Immature natural killer cell (primary cell): ENCODE data around the gene SUPT5H. TPM values are rescaled to one million over a fixed set of nuclear protein-coding genes. Genes with fewer than 3 reads are reported as not detected.
A peak's percentile ranks its signal among the peaks of the same experiment; 100 is the strongest.

Experiments used
- DNase-seq, 3 donors: peaks; one replicate each; pipeline ENCODE4 v3.0.0; 2022; ENCODE audit warnings: mixed read lengths in 1 of 3
- H3K27ac Mint-ChIP-seq, 6 donors: one replicate each; pipeline ENCODE4 v1.8.0; 2020; ENCODE audit warnings: mixed read lengths in 6 of 6, mild to moderate bottlenecking in 5 of 6, inconsistent platforms in 4 of 6, moderate library complexity in 3 of 6
- H3K27me3 Mint-ChIP-seq, 3 donors: one replicate each; pipeline ENCODE4 v1.8.0; 2020 to 2021; ENCODE audit warnings: low read depth in 3 of 3, mild to moderate bottlenecking in 3 of 3, mixed read lengths in 3 of 3, moderate library complexity in 3 of 3, inconsistent platforms in 1 of 3
- H3K36me3 Mint-ChIP-seq, 3 donors: one replicate each; pipeline ENCODE4 v1.8.0; 2020; ENCODE audit warnings: mixed read lengths in 3 of 3, inconsistent platforms in 2 of 3, mild to moderate bottlenecking in 2 of 3
- H3K4me1 Mint-ChIP-seq, 2 donors: one replicate each; pipeline ENCODE4 v1.8.0; 2020; ENCODE audit warnings: inconsistent platforms in 2 of 2, mild to moderate bottlenecking in 2 of 2, mixed read lengths in 2 of 2, moderate library complexity in 1 of 2
- H3K4me3 Mint-ChIP-seq, 5 donors: one replicate each; pipeline ENCODE4 v1.8.0; 2020; ENCODE audit warnings: mild to moderate bottlenecking in 5 of 5, mixed read lengths in 5 of 5, inconsistent platforms in 3 of 5, moderate library complexity in 3 of 5
- H3K9me3 Mint-ChIP-seq, 6 donors: one replicate each; pipeline ENCODE4 v1.8.0; 2020; ENCODE audit warnings: mild to moderate bottlenecking in 6 of 6, mixed read lengths in 6 of 6, inconsistent platforms in 4 of 6, moderate library complexity in 3 of 6
- polyA plus RNA-seq, 3 donors: library from polyadenylated mRNA; unstranded; fragments of 300-500 nt; fragmentation: Illumina TruSeq; gene quantifications; one replicate each; pipeline ENCODE4 v1.2.3, GENCODE V29; 2021

Gene SUPT5H
- polyA plus RNA-seq, 3 donors from 2014 or later = 30.5 to 114 (median 67.0) TPM

GRCh38 chr19:39405958-39406655, 39.3 kb upstream of the SUPT5H start:
- Mint-ChIP-seq H3K4me1 (peaks cover 64 to 69% of the 10 kb centered on the region in 2 donors), H3K4me3 (peak overlapping the region; percentile 84 to 91 (median 89)), H3K36me3 (peaks cover 14 to 20% (median 16%) of the 10 kb centered on the region in 3 donors), H3K27me3 (peaks cover 80 to 87% (median 86%) of the 10 kb centered on the region in 3 donors), H3K9me3 (peaks cover 0 to 13% (median 0%) of the 10 kb centered on the region in 6 donors), H3K27ac (peak overlapping the region; percentile 91 to 99 (median 99))
- peak; percentile 82 to 85 (median 84) for DNase-seq

GRCh38 chr19:39406656-39407409, 38.5 kb upstream of the SUPT5H start, which contains the start of gene ZFP36:
Gene ZFP36 (plus strand): TSS chr19:39406847. CDS start chr19:39406905, 58 bp downstream.
- peak; percentile 88 to 90 (median 89) for DNase-seq
- Mint-ChIP-seq H3K27me3 (peaks cover 80 to 87% (median 86%) of the 10 kb centered on the region in 3 donors), H3K4me3 (peak within 1 kb of the TSS; percentile 84 to 98 (median 89)), H3K9me3 (peaks cover 0 to 14% (median 0%) of the 10 kb centered on the region in 6 donors), H3K27ac (peak within 1 kb of the TSS; percentile 95 to 100 (median 99)), H3K36me3 (peaks cover 14 to 20% (median 16%) of the 10 kb centered on the region in 3 donors), H3K4me1 (peaks cover 64 to 68% of the 10 kb centered on the region in 2 donors)

DNA sequence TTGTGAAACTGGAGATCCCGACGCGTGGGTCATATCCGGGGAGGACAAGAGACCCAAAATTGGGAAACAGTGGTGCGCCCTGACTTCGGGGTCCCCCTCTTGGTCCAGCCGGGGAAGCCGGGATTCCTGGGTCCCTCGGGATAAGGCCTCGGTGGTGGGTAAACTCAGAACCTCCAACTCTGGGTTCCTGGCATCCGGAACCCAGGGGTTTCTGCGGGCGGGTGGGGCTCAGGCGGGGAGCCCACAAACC, 38.0 kb upstream of the SUPT5H start:
- Mint-ChIP-seq H3K27ac (peak overlapping the region; percentile 95 to 100 (median 98)), H3K4me3 (peak overlapping the region; percentile 84 to 98 (median 89)), H3K36me3 (peaks cover 14 to 20% (median 16%) of the 10 kb centered on the region in 3 donors), H3K27me3 (peaks cover 80 to 87% (median 86%) of the 10 kb centered on the region in 3 donors), H3K4me1 (peaks cover 64 to 66% of the 10 kb centered on the region in 2 donors), H3K9me3 (peaks cover 0 to 19% (median 0%) of the 10 kb centered on the region in 6 donors)
- no peak for DNase-seq

DNA sequence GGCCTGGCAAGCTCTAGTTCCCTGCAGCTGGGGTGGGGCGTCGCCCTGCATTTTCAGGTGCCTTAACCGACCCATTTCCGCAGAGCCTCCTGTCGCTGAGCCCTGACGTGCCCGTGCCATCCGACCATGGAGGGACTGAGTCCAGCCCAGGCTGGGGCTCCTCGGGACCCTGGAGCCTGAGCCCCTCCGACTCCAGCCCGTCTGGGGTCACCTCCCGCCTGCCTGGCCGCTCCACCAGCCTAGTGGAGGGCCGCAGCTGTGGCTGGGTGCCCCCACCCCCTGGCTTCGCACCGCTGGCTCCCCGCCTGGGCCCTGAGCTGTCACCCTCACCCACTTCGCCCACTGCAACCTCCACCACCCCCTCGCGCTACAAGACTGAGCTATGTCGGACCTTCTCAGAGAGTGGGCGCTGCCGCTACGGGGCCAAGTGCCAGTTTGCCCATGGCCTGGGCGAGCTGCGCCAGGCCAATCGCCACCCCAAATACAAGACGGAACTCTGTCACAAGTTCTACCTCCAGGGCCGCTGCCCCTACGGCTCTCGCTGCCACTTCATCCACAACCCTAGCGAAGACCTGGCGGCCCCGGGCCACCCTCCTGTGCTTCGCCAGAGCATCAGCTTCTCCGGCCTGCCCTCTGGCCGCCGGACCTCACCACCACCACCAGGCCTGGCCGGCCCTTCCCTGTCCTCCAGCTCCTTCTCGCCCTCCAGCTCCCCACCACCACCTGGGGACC, 37.6 kb upstream of the SUPT5H start:
- peaks cover 0 to 19% (median 0%) of the 10 kb centered on the region in 6 donors for H3K9me3 Mint-ChIP-seq
- peak in 2 of 3 donors; percentile 70 to 77 for DNase-seq
- H3K4me3 Mint-ChIP-seq = peak overlapping the region; percentile 84 to 98 (median 89)

DNA sequence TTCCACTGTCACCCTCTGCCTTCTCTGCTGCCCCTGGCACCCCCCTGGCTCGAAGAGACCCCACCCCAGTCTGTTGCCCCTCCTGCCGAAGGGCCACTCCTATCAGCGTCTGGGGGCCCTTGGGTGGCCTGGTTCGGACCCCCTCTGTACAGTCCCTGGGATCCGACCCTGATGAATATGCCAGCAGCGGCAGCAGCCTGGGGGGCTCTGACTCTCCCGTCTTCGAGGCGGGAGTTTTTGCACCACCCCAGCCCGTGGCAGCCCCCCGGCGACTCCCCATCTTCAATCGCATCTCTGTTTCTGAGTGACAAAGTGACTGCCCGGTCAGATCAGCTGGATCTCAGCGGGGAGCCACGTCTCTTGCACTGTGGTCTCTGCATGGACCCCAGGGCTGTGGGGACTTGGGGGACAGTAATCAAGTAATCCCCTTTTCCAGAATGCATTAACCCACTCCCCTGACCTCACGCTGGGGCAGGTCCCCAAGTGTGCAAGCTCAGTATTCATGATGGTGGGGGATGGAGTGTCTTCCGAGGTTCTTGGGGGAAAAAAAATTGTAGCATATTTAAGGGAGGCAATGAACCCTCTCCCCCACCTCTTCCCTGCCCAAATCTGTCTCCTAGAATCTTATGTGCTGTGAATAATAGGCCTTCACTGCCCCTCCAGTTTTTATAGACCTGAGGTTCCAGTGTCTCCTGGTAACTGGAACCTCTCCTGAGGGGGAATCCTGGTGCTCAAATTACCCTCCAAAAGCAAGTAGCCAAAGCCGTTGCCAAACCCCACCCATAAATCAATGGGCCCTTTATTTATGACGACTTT, 36.8 kb upstream of the SUPT5H start:
- H3K4me1 Mint-ChIP-seq = peaks cover 58 to 59% of the 10 kb centered on the region in 2 donors

More for the DNA sequence above, 37.6 kb upstream of the SUPT5H start:
- peaks cover 59 to 62% of the 10 kb centered on the region in 2 donors for H3K4me1 Mint-ChIP-seq
- H3K36me3 Mint-ChIP-seq = peaks cover 14 to 20% (median 16%) of the 10 kb centered on the region in 3 donors
- H3K27ac Mint-ChIP-seq = peak overlapping the region; percentile 95 to 100 (median 98)
- peaks cover 75 to 85% (median 82%) of the 10 kb centered on the region in 3 donors for H3K27me3 Mint-ChIP-seq

DNA sequence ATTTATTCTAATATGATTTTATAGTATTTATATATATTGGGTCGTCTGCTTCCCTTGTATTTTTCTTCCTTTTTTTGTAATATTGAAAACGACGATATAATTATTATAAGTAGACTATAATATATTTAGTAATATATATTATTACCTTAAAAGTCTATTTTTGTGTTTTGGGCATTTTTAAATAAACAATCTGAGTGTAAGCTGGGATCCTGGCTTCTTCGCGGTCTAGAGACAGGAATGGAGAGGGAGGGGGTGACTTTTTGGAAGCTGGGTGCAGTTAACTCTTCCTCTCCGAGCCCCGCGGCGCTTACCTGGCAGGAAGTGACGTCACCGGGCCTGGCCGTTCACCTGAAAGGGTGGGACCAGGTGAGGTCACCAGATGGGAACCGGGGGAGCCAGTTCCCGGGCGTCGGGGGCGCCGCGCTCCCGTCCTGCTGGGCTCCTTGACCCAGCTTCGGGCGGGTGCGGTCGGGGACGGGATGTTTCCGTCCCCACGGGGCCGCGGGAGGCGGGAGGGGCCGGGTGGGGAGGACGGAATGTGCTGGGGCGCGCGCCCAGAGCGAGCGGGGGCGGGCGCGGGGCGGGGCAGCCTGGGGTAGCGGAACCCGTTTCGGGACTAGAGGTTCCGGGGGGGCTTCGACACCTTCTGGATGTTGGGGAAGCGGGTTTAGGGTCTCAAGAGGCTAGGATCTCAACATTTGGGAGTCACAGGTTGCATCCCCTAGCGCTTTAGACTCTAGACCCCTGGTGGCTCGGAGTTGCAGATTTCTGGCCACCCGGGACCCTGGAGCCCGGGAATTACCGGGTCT, 36.0 kb upstream of the SUPT5H start:
- peaks cover 14 to 20% (median 16%) of the 10 kb centered on the region in 3 donors for H3K36me3 Mint-ChIP-seq
- peak overlapping the region; percentile 95 to 100 (median 98) for H3K27ac Mint-ChIP-seq
- H3K27me3 Mint-ChIP-seq = peaks cover 69 to 80% (median 71%) of the 10 kb centered on the region in 3 donors
- DNase-seq = peak; percentile 88 to 91 (median 89)
- peak overlapping the region; percentile 86 to 98 (median 91) for H3K4me3 Mint-ChIP-seq
- peaks cover 0 to 19% (median 0%) of the 10 kb centered on the region in 6 donors for H3K9me3 Mint-ChIP-seq
- H3K4me1 Mint-ChIP-seq = peaks cover 60 to 61% of the 10 kb centered on the region in 2 donors

More for the DNA sequence above, 36.8 kb upstream of the SUPT5H start:
- peak; percentile 63 to 66 (median 64) for DNase-seq
- H3K27ac Mint-ChIP-seq = peak overlapping the region; percentile 95 to 100 (median 98)
- peaks cover 0 to 19% (median 0%) of the 10 kb centered on the region in 6 donors for H3K9me3 Mint-ChIP-seq
- peaks cover 14 to 20% (median 16%) of the 10 kb centered on the region in 3 donors for H3K36me3 Mint-ChIP-seq
- H3K4me3 Mint-ChIP-seq = peak overlapping the region; percentile 84 to 98 (median 89)
- peaks cover 72 to 82% (median 76%) of the 10 kb centered on the region in 3 donors for H3K27me3 Mint-ChIP-seq

DNA sequence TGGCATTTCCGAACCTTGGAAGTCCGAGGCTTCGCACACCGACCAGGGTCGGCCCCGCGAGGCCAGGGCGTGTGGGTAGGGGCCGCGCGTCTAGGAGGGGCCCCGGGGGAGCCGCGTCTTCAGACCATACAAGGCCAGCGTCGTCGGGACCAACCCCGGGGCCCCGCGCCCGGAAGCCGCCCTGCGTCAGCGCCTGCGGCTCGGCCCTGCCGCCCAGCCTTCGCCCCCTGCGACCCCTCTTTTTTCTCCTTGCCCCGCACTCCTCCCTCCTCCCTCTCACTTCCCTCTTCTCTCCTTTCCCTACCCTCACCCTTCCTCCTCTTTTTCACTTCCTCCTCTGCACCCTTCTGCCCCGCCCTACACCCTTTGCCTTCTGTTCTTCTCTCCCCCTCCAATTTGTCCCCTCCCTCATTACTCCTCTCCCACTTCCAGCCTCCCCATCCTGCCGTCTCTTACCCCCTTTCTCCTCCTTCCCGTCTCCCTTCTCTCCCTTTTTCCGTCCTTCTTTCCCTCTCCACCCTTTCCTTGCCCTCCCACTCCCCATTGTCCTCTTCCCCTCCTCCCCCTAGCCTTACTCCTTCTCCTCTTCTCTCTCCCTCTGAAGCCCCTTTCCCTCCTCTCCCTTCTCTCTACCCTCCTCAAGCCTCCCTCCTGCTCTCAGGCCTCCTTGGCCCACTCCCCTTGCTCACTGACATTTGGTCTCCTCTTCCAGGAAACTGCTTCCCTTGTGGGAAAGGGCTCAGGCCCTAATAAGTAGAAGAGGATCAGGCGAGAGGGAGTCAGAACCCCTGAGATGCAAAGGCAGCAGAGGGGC, 35.2 kb upstream of the SUPT5H start:
- H3K36me3 Mint-ChIP-seq = peaks cover 14 to 20% (median 16%) of the 10 kb centered on the region in 3 donors
- H3K4me3 Mint-ChIP-seq = peak overlapping the region; percentile 76 to 98 (median 89)
- H3K9me3 Mint-ChIP-seq = peaks cover 0 to 19% (median 0%) of the 10 kb centered on the region in 6 donors
- peaks cover 59 to 65% of the 10 kb centered on the region in 2 donors for H3K4me1 Mint-ChIP-seq
- peak; percentile 41 to 52 (median 47) for DNase-seq
- H3K27ac Mint-ChIP-seq = peak overlapping the region; percentile 94 to 99 (median 97)
- H3K27me3 Mint-ChIP-seq = peaks cover 65 to 82% (median 73%) of the 10 kb centered on the region in 3 donors

- Mint-ChIP-seq H3K27ac (peak overlapping the region; percentile 94 to 99 (median 97)), H3K4me1 (peaks cover 56 to 61% of the 10 kb centered on the region in 2 donors), H3K36me3 (peaks cover 14 to 20% (median 16%) of the 10 kb centered on the region in 3 donors), H3K9me3 (peaks cover 0 to 19% (median 0%) of the 10 kb centered on the region in 6 donors), H3K27me3 (peaks cover 63 to 79% (median 69%) of the 10 kb centered on the region in 3 donors), H3K4me3 (peak overlapping the region; percentile 76 to 98 (median 89))
- no peak for DNase-seq
Observed at GRCh38 chr19:39410831-39411080, 34.6 kb upstream of the SUPT5H start.

DNA sequence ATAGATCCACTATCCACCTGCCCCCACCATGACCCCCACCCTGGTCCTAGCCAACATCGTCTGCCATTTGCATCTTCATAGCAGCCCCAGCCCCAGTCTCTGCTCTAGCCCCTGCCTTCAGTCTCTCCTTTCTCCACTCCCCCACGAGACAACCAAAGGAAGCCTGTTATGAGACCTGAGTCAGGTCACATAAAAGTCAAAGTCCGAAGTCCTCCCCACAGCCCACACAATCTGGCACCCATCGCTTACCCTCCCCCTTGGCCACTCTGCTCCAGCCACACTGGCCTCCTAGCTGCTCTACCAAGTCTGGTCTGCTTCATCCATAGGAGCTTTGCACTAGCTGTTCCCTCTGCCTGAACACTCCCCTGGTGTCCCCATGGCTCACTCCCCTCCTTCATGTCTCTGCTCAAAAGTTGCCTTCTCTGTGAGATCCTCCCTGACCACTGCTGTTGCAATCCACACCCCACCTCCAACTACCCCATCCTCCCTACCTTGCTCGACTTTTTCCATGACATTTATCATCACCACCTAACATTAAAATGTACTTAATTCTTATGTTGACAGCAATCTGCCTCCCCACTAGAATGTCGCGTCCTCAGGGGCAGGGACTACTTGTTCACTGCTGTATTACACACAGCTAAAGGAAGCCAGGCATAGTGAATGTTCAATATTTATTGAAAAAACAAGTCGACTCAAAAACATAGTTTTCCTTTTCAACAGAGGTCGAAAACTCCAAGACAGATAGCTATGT, 34.1 kb upstream of the SUPT5H start:
- Mint-ChIP-seq H3K27me3 (peaks cover 61 to 74% (median 65%) of the 10 kb centered on the region in 3 donors), H3K9me3 (peaks cover 0 to 19% (median 0%) of the 10 kb centered on the region in 6 donors), H3K36me3 (peaks cover 14 to 20% (median 16%) of the 10 kb centered on the region in 3 donors), H3K4me1 (peaks cover 51 to 56% of the 10 kb centered on the region in 2 donors), H3K4me3 (peak overlapping the region; percentile 76 to 98 (median 89)), H3K27ac (peak overlapping the region; percentile 94 to 99 (median 97))
- peak in 1 of 3 donors; percentile 60 for DNase-seq

DNA sequence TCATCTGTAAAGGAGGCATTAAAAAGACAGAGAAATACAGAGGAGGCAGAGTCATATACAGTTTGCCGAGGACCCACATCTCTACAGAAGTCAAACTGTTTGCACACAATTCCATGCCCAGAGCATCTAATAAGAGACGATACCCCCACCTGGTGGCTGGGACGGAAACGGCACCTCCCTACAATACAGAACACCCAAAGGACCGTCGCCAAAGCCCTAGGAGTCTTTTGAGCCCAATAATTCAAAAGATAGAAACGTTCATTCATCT, 33.6 kb upstream of the SUPT5H start:
- peak; percentile 92 to 94 (median 93) for DNase-seq
- Mint-ChIP-seq H3K4me1 (peaks cover 50 to 53% of the 10 kb centered on the region in 2 donors), H3K27ac (peak overlapping the region; percentile 94 to 99 (median 97)), H3K36me3 (peaks cover 14 to 20% (median 16%) of the 10 kb centered on the region in 3 donors), H3K9me3 (peaks cover 0 to 19% (median 0%) of the 10 kb centered on the region in 6 donors), H3K4me3 (peak overlapping the region; percentile 76 to 98 (median 89)), H3K27me3 (peaks cover 58 to 70% (median 61%) of the 10 kb centered on the region in 3 donors)
